GM12891 (cell line): ENCODE data around the gene PSMD1.
"Not testable (repeated sequence)": the region's sequence is repeated elsewhere in the genome, so short reads cannot be mapped to it uniquely, and the experiment has no call there.

Source experiments
- DNase-seq: peaks from one replicate; pipeline ENCODE4 v3.0.0; 2011; ENCODE audit warnings: low spot score; ENCODE audit not compliant: insufficient read length
- FAIRE-seq: peaks from 2 replicates; lab custom pipeline; 2011; peaks lifted over from hg19 to GRCh38; lab: Jason Lieb, UNC
- PAX5 ChIP-seq: IDR thresholded peaks from 2 replicates; pipeline ENCODE4 v1.6.1; 2011; ENCODE audit warnings: low read length, moderate library complexity, mild to moderate bottlenecking; ENCODE audit not compliant: insufficient read depth, severe bottlenecking
- POLR2A ChIP-seq: IDR thresholded peaks from 2 replicates; pipeline ENCODE4 v1.6.1; 2011; ENCODE audit warnings: low read depth, low read length, control low read depth
- POLR2AphosphoS5 ChIP-seq: IDR thresholded peaks from 2 replicates; pipeline ENCODE4 v1.6.1; 2011; ENCODE audit warnings: low read depth, low read length, control low read depth
- POU2F2 ChIP-seq: IDR thresholded peaks from 2 replicates; pipeline ENCODE4 v1.6.1; 2011; ENCODE audit warnings: low read depth, mild to moderate bottlenecking, control low read depth, low read length, moderate library complexity
- SPI1 ChIP-seq: IDR thresholded peaks from 2 replicates; pipeline ENCODE4 v1.6.1; 2011; ENCODE audit warnings: low read depth, low read length, control low read depth
- TAF1 ChIP-seq: IDR thresholded peaks from 2 replicates; pipeline ENCODE4 v1.6.1; 2011; ENCODE audit warnings: low read depth, low read length, control low read depth

Gene PSMD1

DNA sequence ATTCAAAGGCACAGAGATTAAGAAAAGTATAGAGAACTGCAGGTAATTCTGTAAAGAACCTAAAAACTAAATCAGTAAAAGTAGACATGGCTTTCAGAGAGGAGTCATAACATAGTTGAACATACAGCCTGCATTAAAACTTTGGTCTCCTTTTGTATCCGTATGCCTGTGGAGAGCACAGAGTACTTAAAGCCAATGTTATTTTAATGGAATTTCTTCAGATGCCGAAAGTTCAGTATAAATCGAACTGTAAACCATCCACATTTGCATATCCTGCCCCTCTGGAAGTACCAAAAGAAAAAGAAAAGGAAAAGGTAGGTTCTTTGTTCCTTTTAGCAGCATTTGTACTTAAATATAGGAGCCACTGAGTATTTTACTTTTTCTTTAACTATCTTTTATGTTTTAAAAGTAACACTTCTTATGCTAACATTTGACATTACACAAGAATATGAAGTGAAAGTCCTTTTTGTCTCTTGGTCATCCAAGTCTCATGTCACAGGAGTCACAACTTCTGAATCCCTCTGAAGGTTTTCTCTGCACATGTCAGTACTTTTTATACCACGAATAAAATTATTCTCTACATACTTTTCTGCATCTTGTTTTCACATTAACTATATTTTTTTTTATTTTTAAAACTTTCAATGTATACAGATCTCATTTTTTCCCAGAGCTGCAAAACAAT, 106.9 kb downstream of the PSMD1 start:
- DNase-seq = no peak
- no peak for TF ChIP-seq SPI1
- TF ChIP-seq POLR2AphosphoS5 = no peak
- no peak for TF ChIP-seq PAX5
- FAIRE-seq = no peak

DNA sequence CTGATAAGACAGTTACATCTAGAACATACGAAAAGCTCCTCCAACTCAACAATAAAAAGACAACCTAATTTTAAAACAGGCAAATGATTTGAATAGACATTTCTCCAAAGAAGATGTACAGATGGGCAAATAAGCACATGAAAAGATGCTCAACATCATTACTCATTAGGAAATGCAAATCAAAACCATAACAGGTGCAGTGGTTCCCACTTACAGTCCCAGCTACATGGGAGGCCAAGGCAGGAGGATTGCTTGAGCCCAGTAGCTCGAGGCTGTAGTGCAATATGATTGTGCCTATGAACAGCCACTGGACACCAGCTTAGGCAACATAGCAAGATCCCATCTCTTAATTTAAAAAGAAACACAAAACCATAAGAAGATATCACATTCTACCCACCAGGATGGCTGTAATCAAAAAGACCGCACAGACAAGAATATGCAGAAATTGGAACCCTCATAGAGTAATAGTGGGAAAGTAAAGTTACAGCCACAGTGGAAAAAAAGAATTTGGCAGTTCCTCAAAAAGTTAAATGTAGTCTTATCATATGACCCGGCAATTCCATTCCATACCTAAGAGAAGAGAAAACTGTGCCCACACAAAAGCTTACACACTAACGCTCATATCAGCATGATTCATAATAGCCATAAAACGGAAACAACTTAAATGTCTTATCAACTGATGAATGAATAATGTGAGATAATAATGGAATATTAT, 111.2 kb downstream of the PSMD1 start:
- peak; percentile 13 for FAIRE-seq
- no peak for DNase-seq
- TF ChIP-seq POLR2AphosphoS5 = no peak

DNA sequence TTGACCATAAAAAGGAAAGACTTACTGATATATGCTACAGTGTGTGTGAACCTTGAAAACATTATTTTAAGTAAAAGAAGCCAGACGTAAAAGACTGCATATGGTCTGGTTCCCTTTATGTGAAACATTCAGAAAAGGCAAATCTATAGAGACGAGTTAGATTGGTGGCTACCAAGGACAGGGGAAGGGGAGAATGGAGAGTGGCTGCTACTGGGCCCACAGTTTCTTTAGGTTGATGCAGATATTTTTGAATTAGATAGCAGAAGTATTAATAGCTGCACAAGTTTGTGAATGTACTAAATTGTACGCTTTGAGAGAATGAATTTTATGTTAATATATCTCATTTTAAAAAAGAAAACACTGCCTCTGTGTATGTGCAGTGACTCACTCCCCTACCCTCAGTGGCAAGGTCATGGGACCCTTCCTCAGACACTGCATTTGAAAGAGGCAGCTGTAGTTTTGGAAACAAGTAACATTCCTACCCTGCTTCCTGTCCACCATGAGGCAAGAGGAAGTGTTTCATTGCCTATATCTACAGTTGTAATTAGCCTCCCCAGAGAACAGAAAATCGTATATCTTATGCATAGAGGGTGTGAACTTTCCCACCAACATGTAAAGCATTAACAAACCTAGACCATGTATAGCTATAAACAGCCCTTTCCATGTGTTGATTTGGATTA, 111.9 kb downstream of the PSMD1 start:
- TF ChIP-seq SPI1 (0 out of 2 replicates have a peak, but pooled peaks have one; percentile 22), PAX5 (no peak), POLR2A (no peak), POU2F2 (no peak)
- no peak for DNase-seq
- FAIRE-seq = peak; percentile 83

DNA sequence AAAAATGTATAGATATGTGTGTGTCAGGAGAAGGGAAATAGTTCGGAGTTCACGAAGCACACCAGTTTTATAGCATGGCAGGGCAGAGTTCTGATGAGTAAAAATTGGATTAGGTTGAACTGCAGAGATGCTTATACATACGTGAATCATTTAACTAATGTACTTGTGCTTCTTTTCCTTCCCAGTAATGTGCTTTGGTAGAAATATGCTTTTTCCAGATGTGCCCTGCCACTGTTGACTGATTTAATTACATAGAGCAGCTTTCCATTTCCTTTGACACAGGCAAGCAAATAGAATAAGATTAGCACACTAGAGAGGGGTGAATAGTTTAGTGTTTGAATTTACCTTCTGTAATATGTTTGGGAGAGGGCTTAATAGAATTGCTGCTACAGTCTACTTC, 112.8 kb downstream of the PSMD1 start:
- no peak for FAIRE-seq
- no peak for DNase-seq
- TF ChIP-seq PAX5 (no peak), POLR2AphosphoS5 (no peak), POU2F2 (no peak), TAF1 (no peak), POLR2A (no peak), SPI1 (no peak)

DNA sequence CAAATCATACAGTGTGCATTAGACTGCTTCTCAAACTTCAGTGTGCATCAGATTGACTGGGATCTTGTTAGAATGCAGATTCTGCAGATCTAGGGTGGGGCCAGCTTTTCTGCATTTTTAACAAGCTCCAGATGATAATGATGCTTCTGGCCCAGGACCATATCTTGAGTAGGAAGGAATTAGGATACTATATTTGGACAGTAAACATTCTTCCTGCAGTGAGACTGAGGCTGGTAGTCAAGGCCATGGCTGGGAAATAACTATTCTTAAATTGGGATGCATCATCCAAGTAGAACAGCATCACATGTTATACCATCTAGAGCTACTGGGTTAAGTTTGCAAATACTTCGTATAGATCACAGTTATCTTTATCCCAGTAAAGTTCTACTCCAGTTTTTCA, 113.4 kb downstream of the PSMD1 start:
- TF ChIP-seq PAX5 = no peak
- no peak for TF ChIP-seq POLR2AphosphoS5
- TF ChIP-seq POU2F2 = no peak
- TF ChIP-seq SPI1 = no peak
- TF ChIP-seq POLR2A = no peak
- no peak for TF ChIP-seq TAF1
- DNase-seq (no peak), FAIRE-seq (peak; percentile 16)

DNA sequence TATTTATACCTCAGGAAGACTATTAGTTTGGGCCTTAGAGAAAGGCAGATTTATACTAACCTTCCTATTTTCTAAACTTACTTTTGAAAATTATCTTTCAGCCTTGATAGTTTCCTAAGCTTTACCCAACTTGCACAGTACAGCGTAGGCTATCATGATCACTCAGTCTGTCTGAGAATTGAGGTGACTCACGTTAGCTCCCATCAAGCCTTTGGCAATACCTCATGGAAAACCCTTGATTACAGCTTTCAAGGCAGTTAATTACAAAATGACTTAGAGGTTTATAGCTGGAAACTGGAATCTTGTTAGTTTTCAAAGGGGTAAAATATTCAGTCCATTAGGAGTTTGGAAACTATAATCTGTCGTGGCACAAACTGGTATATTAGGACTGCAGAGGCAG, 115.4 kb downstream of the PSMD1 start:
- DNase-seq = no peak
- FAIRE-seq = no peak
- TF ChIP-seq TAF1 (no peak), SPI1 (no peak), POLR2AphosphoS5 (no peak), POU2F2 (no peak), PAX5 (no peak), POLR2A (no peak)

DNA sequence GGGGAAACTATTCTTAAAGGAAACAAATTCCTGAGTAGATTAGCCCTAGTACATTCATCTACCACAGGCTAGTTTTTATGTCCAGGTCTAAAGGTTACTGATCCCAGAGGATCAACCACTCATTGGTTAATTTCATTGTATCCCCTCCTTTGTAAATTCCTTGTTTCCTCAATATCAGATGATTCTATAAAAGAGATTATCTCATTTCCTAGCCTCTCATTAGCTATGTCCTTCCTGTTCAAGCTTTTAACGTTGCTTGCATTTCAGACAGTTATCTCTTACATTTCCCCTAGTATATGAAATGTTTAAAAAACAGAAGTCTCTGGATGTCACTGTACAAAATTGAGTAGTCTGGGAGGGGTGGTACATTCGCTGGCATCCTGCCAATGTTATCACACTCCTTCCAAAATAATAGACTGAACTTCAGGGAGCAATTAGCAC, 117.6 kb downstream of the PSMD1 start:
- TF ChIP-seq POU2F2 (no peak), SPI1 (no peak), POLR2AphosphoS5 (no peak), TAF1 (no peak), POLR2A (no peak), PAX5 (no peak)
- no peak for FAIRE-seq
- DNase-seq = no peak

DNA sequence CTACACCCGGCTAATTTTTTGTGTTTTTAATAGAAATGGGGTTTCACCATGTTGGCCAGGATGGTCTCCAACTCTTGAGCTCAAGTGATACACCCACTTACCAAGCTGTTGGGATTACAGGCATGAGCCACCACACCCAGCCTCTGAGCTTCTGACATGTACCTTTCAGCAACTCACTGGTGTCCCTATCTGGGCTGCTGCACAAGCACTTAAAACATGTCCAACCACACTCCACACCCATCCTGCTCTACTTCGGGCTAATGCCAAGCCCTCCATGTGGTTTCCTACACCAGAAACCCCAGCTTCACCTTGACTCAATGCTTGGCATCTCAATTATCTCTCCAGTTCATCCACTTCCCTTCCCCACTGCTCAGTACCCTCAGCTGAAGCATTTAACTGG, 119.4 kb downstream of the PSMD1 start:
- TF ChIP-seq SPI1 = no peak
- no peak for FAIRE-seq
- no peak for DNase-seq

DNA sequence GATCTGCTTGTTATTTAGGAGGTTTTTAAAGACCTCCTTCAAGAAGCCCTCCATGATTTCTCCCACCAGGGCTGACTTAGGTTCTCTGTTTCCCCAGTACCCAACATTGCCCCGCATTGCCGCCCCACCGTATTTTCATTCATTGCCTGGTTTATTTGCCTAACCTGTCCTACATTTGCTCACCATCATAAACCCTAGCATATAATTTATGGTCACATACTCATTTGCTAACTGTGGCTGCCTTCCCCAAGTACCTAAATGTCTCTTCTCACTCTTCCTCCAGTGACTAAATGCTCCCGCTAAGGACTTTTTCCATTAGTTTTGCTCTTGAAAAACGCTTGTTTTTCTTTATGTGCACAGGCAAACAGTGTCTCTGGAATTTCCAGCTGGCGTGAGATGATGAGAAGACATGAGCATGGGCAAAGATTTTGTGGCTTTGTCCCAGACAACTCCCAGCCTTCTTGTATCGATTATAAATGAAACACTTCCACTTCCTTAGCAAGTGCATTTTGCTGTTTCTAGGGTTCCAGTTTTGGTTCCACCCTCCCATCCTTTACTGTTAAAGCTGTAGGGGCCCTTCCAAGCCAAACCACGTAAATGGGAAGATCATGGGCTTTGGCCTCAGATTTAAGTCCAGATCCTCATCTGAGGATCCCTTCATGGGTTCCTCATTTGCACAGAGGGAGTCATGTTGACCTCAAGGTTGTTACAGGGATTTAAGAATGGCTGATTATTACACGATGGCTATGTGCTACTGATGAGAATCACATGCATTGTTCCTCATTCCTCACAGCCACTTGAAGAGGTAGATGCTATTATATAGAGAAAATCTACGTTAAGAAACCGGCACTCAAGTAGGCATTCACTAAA, 120.7 kb downstream of the PSMD1 start:
- FAIRE-seq (no peak), DNase-seq (no peak)
- TF ChIP-seq SPI1 = no peak
- TF ChIP-seq TAF1 = no peak
- TF ChIP-seq POLR2AphosphoS5 = no peak
- TF ChIP-seq POU2F2 = no peak
- TF ChIP-seq PAX5 = no peak
- TF ChIP-seq POLR2A = no peak

DNA sequence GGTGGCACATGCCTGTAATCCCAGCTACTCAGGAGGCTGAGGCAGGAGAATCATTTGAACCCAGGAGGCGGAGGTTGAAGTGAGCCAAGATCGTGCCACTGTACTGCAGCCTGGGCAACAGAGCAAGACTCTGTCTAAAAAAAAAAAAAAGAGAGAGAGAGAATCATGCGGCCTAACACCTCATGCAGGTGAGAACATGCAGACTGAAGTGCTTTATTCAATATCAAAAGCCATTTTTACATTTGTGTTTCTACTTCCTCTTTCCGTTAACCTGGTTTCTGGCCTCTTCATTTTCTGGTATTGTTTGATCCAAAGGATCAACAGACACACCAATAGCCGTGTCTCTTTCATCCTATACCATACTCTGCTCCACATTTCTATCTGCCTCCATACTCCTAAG, 122.1 kb downstream of the PSMD1 start:
- FAIRE-seq, DNase-seq: not testable (repeated sequence)
- peak; percentile 60 for TF ChIP-seq SPI1

DNA sequence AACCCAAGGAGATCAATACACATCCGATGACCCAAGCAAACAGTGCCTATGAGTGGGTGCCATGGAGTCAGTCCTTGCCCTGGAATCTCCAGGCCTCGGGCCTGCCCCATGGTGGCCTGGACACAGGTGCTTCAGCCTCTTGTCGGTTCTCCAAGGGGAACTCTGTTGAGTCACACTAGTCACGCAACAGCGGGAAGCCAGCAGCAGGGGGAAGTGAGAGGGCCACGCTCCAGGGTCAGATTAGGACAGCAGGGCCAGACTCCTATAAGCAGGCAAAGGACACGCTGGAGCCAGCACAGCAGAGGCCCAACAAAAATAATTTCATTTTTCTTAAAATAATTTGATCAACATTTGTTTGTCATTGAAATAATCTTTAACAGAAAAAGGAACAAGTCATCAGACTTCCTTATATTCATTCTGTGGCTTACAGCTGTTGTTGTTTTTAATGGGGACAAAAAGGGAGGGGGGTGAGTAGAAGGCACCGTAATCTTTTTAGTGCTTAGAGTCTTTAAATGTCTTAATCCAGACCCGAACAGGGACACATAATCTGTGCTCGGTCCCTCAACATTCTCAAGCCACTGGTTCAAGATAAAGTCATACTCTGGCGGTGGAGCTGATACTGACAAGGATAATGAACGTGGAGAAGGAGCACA, 125.3 kb downstream of the PSMD1 start:
- DNase-seq (no peak), FAIRE-seq (peak; percentile 85)
- no peak; the same call in 1 of the 2 replicates for TF ChIP-seq TAF1
- no peak for TF ChIP-seq POU2F2
- no peak for TF ChIP-seq POLR2A
- TF ChIP-seq POLR2AphosphoS5 = no peak
- no peak for TF ChIP-seq PAX5
- TF ChIP-seq SPI1 = peak; percentile 90
